ENCODE measurements around the gene CYLC2.

Gene CYLC2

GRCh38 chr9:102995033-102995432, at the start of gene CYLC2:
Gene CYLC2 (plus strand): TSS chr9:102995333. CDS start chr9:102995381, 48 bp downstream.
- no peak for DNase-seq (ENCODE audit: low read depth, low spot score)

DNA sequence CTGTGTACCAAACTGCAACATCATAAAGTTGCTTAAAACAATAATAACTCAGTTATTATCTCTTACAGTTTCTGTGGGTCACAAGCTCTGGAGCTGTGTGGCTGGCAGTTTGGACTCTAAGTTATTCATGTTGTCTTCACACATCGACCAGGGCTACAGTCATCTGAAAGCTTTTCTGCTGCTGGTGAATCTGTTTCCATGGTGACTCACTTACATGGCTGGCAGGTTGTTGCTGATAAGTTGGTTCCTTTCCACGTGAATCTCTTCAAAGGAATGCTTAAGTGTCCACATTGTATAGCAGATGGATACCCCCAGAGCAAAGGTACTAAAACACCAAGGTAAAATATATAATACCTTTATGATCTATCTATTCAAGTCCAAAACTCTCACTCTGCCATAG, 44.8 kb upstream of the CYLC2 start:
- DNase-seq (ENCODE audit: low read depth, low spot score) = no peak

GRCh38 chr9:102966999-102967398, 28.1 kb upstream of the CYLC2 start:
- no peak for DNase-seq (ENCODE audit: low read depth, low spot score)

GRCh38 chr9:102967979-102968378, 27.2 kb upstream of the CYLC2 start:
- DNase-seq (ENCODE audit: low read depth, low spot score) = no peak

DNA sequence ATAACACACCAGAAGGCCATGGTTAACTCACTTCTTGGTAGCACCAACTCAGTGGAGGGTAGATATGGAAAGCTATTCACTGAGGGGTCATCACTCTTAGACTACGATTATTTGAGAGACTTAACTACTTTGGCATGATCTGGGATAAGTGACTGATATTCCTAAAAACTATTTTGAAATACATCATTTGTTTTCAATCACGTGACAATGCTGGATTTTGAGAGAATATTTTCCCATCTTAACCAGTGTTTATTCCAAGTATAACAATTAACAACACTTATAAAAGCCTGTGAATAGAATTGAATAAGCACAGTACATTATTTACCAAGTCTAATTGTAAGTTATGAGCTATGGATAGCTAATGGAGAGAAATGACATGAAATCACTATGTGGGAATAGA, 22.4 kb upstream of the CYLC2 start:
- no peak for DNase-seq (ENCODE audit: low read depth, low spot score)

GRCh38 chr9:102974530-102974929, 20.6 kb upstream of the CYLC2 start:
- DNase-seq (ENCODE audit: low read depth, low spot score) = no peak

DNA sequence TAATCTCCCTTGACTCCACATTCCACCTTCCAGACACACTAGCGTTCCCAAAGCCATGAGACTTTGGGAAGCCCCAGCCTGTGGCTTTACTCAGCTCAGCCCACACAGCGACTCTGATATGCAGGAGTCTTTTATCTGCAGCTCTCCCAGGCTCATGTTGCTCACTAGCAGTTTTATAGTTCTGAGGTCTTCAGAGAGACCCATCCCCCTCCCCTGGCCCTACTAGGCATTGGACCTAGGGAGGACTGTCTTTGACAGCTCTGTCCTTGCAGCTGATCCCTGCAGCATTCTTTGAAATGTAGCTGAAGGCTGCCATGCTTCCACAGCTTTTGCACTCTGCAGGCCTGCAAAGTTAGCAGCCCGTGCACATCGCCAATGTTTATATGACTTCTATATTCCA, 19.9 kb upstream of the CYLC2 start:
- no peak for DNase-seq (ENCODE audit: low read depth, low spot score)

DNA sequence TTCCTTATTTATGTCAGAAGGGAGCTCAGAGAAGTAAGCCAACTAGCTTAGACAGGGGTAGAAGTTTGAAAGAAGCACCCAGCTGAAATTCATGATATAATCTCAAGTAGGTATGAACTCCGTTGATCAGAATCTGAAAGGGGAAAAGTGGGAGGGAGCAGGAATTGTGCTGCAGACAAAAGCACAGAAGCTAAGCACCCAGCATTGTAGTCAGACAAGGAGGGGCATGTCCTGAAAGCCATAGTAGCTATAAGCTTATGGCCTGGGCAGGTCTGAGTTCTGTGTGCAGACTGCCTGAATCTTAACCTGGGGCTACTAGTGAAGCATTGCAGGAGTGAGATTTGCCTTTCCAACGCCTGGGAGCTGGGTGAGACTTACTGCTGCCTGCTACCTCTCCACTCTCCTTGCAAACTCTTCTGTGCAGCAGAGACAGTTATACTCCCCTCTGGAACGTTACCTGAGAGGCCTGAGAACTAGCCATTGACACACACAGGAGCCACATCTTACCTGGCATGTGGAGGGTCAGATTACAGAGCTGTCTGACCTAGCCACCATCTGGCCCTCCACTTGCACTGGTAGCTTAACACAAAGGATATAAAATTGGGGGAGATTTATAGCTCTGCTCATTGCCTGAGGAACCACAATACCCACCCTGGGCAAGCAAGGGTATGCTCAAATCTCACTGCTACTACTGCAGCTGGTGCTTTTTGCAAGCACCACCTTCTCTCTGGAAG, 9.8 kb upstream of the CYLC2 start:
- DNase-seq (ENCODE audit: low read depth, low spot score) = no peak

GRCh38 chr9:102986425-102986824, 8.7 kb upstream of the CYLC2 start:
- DNase-seq (ENCODE audit: low read depth, low spot score) = no peak

DNA sequence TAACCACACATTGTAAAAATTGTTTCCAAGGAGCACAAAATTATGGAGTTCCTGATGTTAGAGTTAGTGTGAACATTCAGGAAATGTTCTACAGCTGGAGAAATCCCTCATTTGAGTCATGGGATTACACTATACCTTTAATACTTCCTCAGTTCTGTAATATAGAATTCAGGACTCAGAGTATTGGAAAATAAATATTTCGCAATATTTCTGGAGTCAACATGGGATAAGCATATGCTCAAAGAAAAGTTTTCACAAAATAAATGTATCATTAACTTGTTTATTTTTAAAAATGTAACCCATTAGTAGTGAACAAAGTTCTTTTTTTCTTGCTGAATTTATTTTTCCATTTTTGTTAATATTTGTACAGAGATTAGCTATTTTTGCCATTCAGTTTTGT, 8.6 kb downstream of the CYLC2 start:
- DNase-seq (ENCODE audit: low read depth, low spot score) = no peak

DNA sequence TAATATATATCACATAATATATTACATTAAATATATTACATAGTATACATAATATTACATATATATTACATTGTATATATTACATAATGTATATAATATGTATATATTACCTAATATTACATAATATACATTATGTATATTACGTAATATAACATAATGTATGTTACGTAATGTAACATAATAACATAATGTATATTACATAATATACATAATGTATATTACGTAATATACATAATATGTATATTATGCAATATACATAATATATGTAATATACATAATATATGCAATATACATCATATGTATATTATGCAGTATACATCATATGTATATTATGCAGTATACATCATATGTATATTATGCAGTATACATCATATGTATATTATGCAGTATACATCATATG, 19.1 kb downstream of the CYLC2 start:
- DNase-seq (ENCODE audit: low read depth, low spot score) = no peak

- no peak for DNase-seq (ENCODE audit: low read depth, low spot score)
Measured at GRCh38 chr9:103025796-103026195, 30.7 kb downstream of the CYLC2 start.

GRCh38 chr9:103037508-103038477, 42.7 kb downstream of the CYLC2 start:
- DNase-seq (ENCODE audit: low read depth, low spot score) = no peak

DNA sequence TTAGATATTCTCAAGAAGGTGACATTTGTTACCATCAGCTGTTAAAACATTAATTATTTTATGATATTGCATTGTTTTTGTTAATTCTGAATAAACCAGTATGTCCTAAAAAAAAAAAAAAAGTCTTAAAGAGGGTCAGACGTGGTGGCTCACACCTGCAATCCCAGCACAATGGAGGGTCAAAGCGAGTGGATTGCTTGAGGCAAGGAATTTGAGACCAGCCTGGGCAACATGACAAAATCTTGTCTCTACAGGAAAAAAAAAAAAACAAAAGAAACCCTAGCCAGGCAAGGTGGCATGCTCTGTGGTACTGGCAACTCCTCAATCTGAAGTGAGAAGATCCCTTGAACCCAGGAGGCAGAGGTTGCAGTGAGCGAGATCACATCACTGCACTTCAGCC, 46.8 kb downstream of the CYLC2 start:
- no peak for DNase-seq (ENCODE audit: low read depth, low spot score)

Measured in smooth muscle cell of the brain vasculature (primary cell).